HepG2 (cell line): Measurements from ENCODE around the gene BRMS1. TPM values are rescaled to one million over a fixed set of nuclear protein-coding genes. Genes with fewer than 3 reads are reported as not detected.

Experiments used
- AFF4 ChIP-seq: sonication (generic); formaldehyde crosslinking; IDR thresholded peaks from 2 replicates; pipeline ENCODE4 v1.4.0; 2020; ENCODE audit warnings: missing genetic modification reagents
- DNMT3B ChIP-seq: conservative IDR thresholded peaks from 2 replicates; pipeline ENCODE4 v1.6.1; 2016; ENCODE audit warnings: missing biosample characterization, control low read depth
- ETV6 ChIP-seq: sonication (generic); formaldehyde crosslinking; conservative IDR thresholded peaks from 2 replicates; pipeline ENCODE4 v1.4.0; 2020; ENCODE audit warnings: missing genetic modification reagents
- FLYWCH1 ChIP-seq: sonication (generic); formaldehyde crosslinking; IDR thresholded peaks from 2 replicates; pipeline ENCODE4 v1.8.1; 2023; ENCODE audit warnings: mild to moderate bottlenecking, missing genetic modification reagents
- HNF1A ChIP-seq, 2 experiments: sonication (generic) in 1 of 2; formaldehyde crosslinking in 1 of 2; IDR thresholded peaks; 2 replicates each; pipeline versions ENCODE4 v1.4.0 to v1.6.1; 2016 to 2020; ENCODE audit warnings: borderline replicate concordance in 1 of 2, low read depth in 1 of 2, mild to moderate bottlenecking in 1 of 2, missing genetic modification reagents in 1 of 2
- KLF6 ChIP-seq: IDR thresholded peaks from 2 replicates; pipeline ENCODE4 v1.8.0; 2016; ENCODE audit warnings: missing biosample characterization, missing genetic modification reagents
- MAX ChIP-seq: IDR thresholded peaks from 2 replicates; pipeline ENCODE4 v1.6.1; 2012; ENCODE audit warnings: inconsistent platforms
- MED1 ChIP-seq: sonication (generic); formaldehyde crosslinking; IDR thresholded peaks from 2 replicates; pipeline ENCODE4 v1.4.0; 2020; ENCODE audit warnings: missing genetic modification reagents
- NR2F6 ChIP-seq, 2 experiments: IDR thresholded peaks; 2 replicates each; pipeline ENCODE4 v1.6.1; 2016; ENCODE audit warnings: antibody characterized with exemption in 1 of 2, mild to moderate bottlenecking in 1 of 2
- PAF1 ChIP-seq: IDR thresholded peaks from 2 replicates; pipeline ENCODE4 v1.6.1; 2016; ENCODE audit warnings: missing genetic modification reagents, missing compliant biosample characterization
- PCBP2 ChIP-seq: fragments of 200-400 bp; formaldehyde crosslinking; optimal IDR thresholded peaks from 2 replicates; pipeline ENCODE3; 2018; ENCODE audit warnings: low read length, low read depth; ENCODE audit not compliant: poor library complexity, severe bottlenecking
- POLR2AphosphoS5 ChIP-seq: IDR thresholded peaks from 2 replicates; pipeline ENCODE4 v1.6.1; 2012; ENCODE audit warnings: low read depth, low read length
- SMAD3 ChIP-seq: sonication (generic); formaldehyde crosslinking; IDR thresholded peaks from 2 replicates; pipeline ENCODE4 v1.4.0; 2020; ENCODE audit warnings: missing genetic modification reagents
- SNRNP70 ChIP-seq: fragments of 200-400 bp; formaldehyde crosslinking; IDR thresholded peaks from 2 replicates; pipeline ENCODE4 v1.6.1; 2017; ENCODE audit warnings: mild to moderate bottlenecking, low read depth, low read length, moderate library complexity
- SP1 ChIP-seq, 2 experiments: fragments of 450-650 bp in 1 of 2; sonication (generic) in 1 of 2; formaldehyde crosslinking in 1 of 2; IDR thresholded peaks; 2 replicates each; pipeline versions ENCODE4 v1.4.0 to v1.6.1; 2016 to 2020; ENCODE audit warnings: missing genetic modification reagents in 1 of 2
- ZFP62 ChIP-seq: sonication (generic); formaldehyde crosslinking; IDR thresholded peaks from 2 replicates; pipeline ENCODE4 v1.4.0; 2020; ENCODE audit warnings: missing genetic modification reagents
- ZNF33A ChIP-seq: sonication (generic); formaldehyde crosslinking; IDR thresholded peaks from 2 replicates; pipeline ENCODE4 v1.5.1; 2020; ENCODE audit warnings: missing genetic modification reagents, mild to moderate bottlenecking, moderate library complexity, borderline replicate concordance
- ZNF414 ChIP-seq: sonication (generic); formaldehyde crosslinking; IDR thresholded peaks from 2 replicates; pipeline ENCODE4 v1.5.0; 2020; ENCODE audit warnings: missing genetic modification reagents
- ZNF468 ChIP-seq: sonication (generic); formaldehyde crosslinking; IDR thresholded peaks from 2 replicates; pipeline ENCODE4 v1.8.0; 2022; ENCODE audit warnings: mild to moderate bottlenecking, moderate library complexity, missing genetic modification reagents
- ZNF546 ChIP-seq: sonication (generic); formaldehyde crosslinking; conservative IDR thresholded peaks from 2 replicates; pipeline ENCODE4 v1.8.1; 2023; ENCODE audit warnings: mild to moderate bottlenecking, missing genetic modification reagents
- ZNF616 ChIP-seq: sonication (generic); formaldehyde crosslinking; IDR thresholded peaks from 2 replicates; pipeline ENCODE4 v1.5.0; 2020; ENCODE audit warnings: low read depth, mild to moderate bottlenecking, missing genetic modification reagents
- polyA plus RNA-seq, 8 experiments: library from polyadenylated mRNA; depleted of rRNA in 3 of 8; stranded (reverse) in 7 of 8; unstranded in 1 of 8; fragments of >200 nt; fragmentation: Illumina TruSeq in 4 of 8; extraction: Trizol in 4 of 8; gene quantifications; 2 replicates each; pipeline versions ENCODE4 v1.2.1 to v1.2.3, GENCODE V29; 2011 to 2016; ENCODE audit warnings: low read depth in 4 of 8, missing spikeins in 1 of 8, mixed read lengths in 1 of 8; ENCODE audit not compliant: insufficient read depth in 1 of 8
- total RNA-seq, 5 experiments: library from RNA; depleted of rRNA; stranded (reverse); fragments of >200 nt; fragmentation: Illumina TruSeq; extraction: Trizol; gene quantifications; 2 replicates each; pipeline ENCODE4 v1.2.3, GENCODE V29; 2016; ENCODE audit warnings: low read depth in 1 of 5

The BRMS1 gene
- total and polyA plus RNA-seq, 2 of the 13 experiments (the other 11 are each of a cell fraction or from before 2014, with no cell fraction given): 15.8 to 55.7 TPM

- 0 out of 2 replicates have a peak, but pooled peaks have one; percentile 31 for TF ChIP-seq ZNF616 (CRISPR knock-in tag)
- no peak for TF ChIP-seq SNRNP70
- peak; percentile 30; the same call in 1 of the 2 replicates for TF ChIP-seq MED1 (CRISPR knock-in tag)
- TF ChIP-seq PCBP2: no peak
- no peak for TF ChIP-seq SP1 (IDR thresholded peaks at IDR 0.05)
- TF ChIP-seq SP1 (CRISPR knock-in tag; IDR thresholded peaks at IDR 0.05): peak; percentile 84
- TF ChIP-seq ZNF468 (CRISPR knock-in tag): no peak
- TF ChIP-seq FLYWCH1 (CRISPR knock-in tag): no peak
- peak; percentile 44 for TF ChIP-seq MAX
- TF ChIP-seq POLR2AphosphoS5: peak; percentile 50
- TF ChIP-seq HNF1A (IDR thresholded peaks at IDR 0.05; ENCODE audit: low read depth): no peak
- 0 out of 2 replicates have a peak, but pooled peaks have one; percentile 26 for TF ChIP-seq HNF1A (CRISPR knock-in tag; IDR thresholded peaks at IDR 0.05; ENCODE audit: borderline replicate concordance)
- TF ChIP-seq ETV6 (CRISPR knock-in tag): no peak
- no peak for TF ChIP-seq ZNF546 (CRISPR knock-in tag)
- TF ChIP-seq NR2F6 (IDR thresholded peaks at IDR 0.05): no peak; the same call in 1 of the 2 replicates
- peak; percentile 39; the same call in 1 of the 2 replicates for TF ChIP-seq NR2F6 (CRISPR knock-in tag; IDR thresholded peaks at IDR 0.05)
- TF ChIP-seq ZFP62 (CRISPR knock-in tag): no peak
- no peak for TF ChIP-seq PAF1 (CRISPR knock-in tag)
- 0 out of 2 replicates have a peak, but pooled peaks have one; percentile 23 for TF ChIP-seq AFF4 (CRISPR knock-in tag)
- no peak for TF ChIP-seq SMAD3 (CRISPR knock-in tag)
- no peak for TF ChIP-seq ZNF33A (CRISPR knock-in tag)
- no peak for TF ChIP-seq KLF6 (CRISPR knock-in tag)
- 0 out of 2 replicates have a peak, but pooled peaks have one; percentile 46 for TF ChIP-seq ZNF414
- TF ChIP-seq DNMT3B (CRISPR knock-in tag): peak; percentile 75; the same call in 1 of the 2 replicates
Measured at GRCh38 chr11:66311965-66312548, 32.8 kb downstream of the BRMS1 start (continued).
